ENCODE data around the gene ANG.

ANG gene

DNA sequence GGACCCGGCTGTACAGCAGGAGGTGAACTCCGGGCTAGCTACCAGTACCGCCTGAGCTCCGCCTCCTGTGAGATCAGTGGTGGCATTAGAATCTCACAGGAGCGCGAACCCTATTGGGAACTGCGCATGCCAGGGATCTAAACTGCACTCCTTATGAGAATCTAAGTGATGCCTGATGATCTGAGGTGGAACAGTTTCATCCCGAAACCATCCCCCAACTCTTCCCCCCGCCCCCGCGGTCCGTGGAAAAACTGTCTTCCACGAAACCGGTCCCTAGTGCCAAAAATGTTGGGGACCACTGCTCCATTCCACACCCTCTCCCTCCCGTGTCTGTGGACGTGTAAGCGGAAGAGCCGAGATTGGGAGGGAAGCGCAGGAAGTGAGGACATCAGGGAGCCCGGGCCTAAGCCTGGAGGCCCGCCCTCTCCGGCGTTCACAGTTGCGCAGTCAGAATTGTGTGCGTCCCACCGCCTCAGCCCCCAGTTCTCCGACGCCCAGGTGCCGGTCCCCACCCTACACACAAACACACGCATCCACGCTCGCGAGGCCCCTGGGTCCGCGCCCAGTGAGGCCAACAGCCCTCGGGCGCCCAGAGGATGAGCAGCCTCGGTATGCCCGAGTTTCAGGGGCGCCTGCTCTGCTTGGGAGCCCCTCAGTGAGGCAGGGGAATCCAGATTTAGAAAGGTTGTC is 6.0 kb upstream of the ANG start (continued):
- no peak for TF ChIP-seq ZNF624 (tag by site-specific recombination; IDR thresholded peaks at IDR 0.05)
- no peak for TF ChIP-seq ZNF623 (tag by site-specific recombination; IDR thresholded peaks at IDR 0.05)
- no peak for TF ChIP-seq ZNF560 (tag by site-specific recombination; IDR thresholded peaks at IDR 0.05; ENCODE audit: borderline replicate concordance)
- no peak for TF ChIP-seq ZSCAN23 (tag by site-specific recombination; IDR thresholded peaks at IDR 0.05)
- no peak for TF ChIP-seq BCL11A (tag by site-specific recombination; IDR thresholded peaks at IDR 0.05; ENCODE audit: low read depth)
- TF ChIP-seq KLF16 (tag by site-specific recombination; IDR thresholded peaks at IDR 0.05): no peak
- TF ChIP-seq ZNF24 (tag by site-specific recombination; IDR thresholded peaks at IDR 0.05): peak; percentile 42
- no peak for TF ChIP-seq ZNF121 (tag by site-specific recombination; IDR thresholded peaks at IDR 0.05)
- no peak for TF ChIP-seq ZNF202 (tag by site-specific recombination; IDR thresholded peaks at IDR 0.05; ENCODE audit: borderline replicate concordance)
- no peak for TF ChIP-seq TSHZ1 (tag by site-specific recombination; IDR thresholded peaks at IDR 0.05; ENCODE audit: borderline replicate concordance)
- TF ChIP-seq ZNF664 (tag by site-specific recombination; IDR thresholded peaks at IDR 0.05): no peak
- TF ChIP-seq GLI2 (tag by site-specific recombination; IDR thresholded peaks at IDR 0.05; ENCODE audit: borderline replicate concordance, low read depth): no peak
- TF ChIP-seq ZNF10 (tag by site-specific recombination; IDR thresholded peaks at IDR 0.05): no peak
- TF ChIP-seq, protein P1, sequence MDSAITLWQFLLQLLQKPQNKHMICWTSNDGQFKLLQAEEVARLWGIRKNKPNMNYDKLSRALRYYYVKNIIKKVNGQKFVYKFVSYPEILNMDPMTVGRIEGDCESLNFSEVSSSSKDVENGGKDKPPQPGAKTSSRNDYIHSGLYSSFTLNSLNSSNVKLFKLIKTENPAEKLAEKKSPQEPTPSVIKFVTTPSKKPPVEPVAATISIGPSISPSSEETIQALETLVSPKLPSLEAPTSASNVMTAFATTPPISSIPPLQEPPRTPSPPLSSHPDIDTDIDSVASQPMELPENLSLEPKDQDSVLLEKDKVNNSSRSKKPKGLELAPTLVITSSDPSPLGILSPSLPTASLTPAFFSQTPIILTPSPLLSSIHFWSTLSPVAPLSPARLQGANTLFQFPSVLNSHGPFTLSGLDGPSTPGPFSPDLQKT (IDR thresholded peaks at IDR 0.05; ENCODE audit: borderline replicate concordance, low read depth, low read length): no peak
- no peak for TF ChIP-seq ZNF529 (tag by site-specific recombination; IDR thresholded peaks at IDR 0.05; ENCODE audit: insufficient replicate concordance)
- TF ChIP-seq ZNF670 (tag by site-specific recombination; IDR thresholded peaks at IDR 0.05; ENCODE audit: low read depth): no peak
- TF ChIP-seq ZNF266 (tag by site-specific recombination; IDR thresholded peaks at IDR 0.05; ENCODE audit: low read depth): no peak
- TF ChIP-seq ZNF518A (tag by site-specific recombination; conservative IDR thresholded peaks at IDR 0.05; ENCODE audit: low read depth): peak; percentile 38; the same call in 1 of the 2 replicates
